ENCODE data around the gene PROS1.

PROS1 gene

GRCh38 chr3:93973131-93974126, at the start of gene PROS1:
Gene PROS1 (minus strand): TSS chr3:93973896. CDS start chr3:93973749, 147 bp downstream.
- peak; percentile 76 for DNase-seq (ENCODE audit: low spot score)

GRCh38 chr3:94020293-94020692, 46.6 kb upstream of the PROS1 start:
- DNase-seq (ENCODE audit: low spot score), result no peak

- DNase-seq (ENCODE audit: low spot score), result no peak
These were observed 46.0 kb upstream of the PROS1 start for GRCh38 chr3:94019659-94020058.

- DNase-seq (ENCODE audit: low spot score), result no peak
These were observed 41.3 kb upstream of the PROS1 start for GRCh38 chr3:94015025-94015424.

- DNase-seq (ENCODE audit: low spot score), result no peak
These were observed 38.5 kb upstream of the PROS1 start for GRCh38 chr3:94012185-94012584.

- DNase-seq (ENCODE audit: low spot score), result no peak
These were observed 37.6 kb upstream of the PROS1 start for GRCh38 chr3:94011233-94011711.

- no peak for DNase-seq (ENCODE audit: low spot score)
These were observed 35.9 kb upstream of the PROS1 start for GRCh38 chr3:94009608-94010007.

GRCh38 chr3:94008253-94008652, 34.6 kb upstream of the PROS1 start:
- DNase-seq (ENCODE audit: low spot score), result no peak

GRCh38 chr3:94004301-94004910, 30.7 kb upstream of the PROS1 start:
- DNase-seq (ENCODE audit: low spot score), result peak; percentile 64

- DNase-seq (ENCODE audit: low spot score), result no peak
These were observed 28.3 kb upstream of the PROS1 start for GRCh38 chr3:94001827-94002495.

- no peak for DNase-seq (ENCODE audit: low spot score)
These were observed 27.5 kb upstream of the PROS1 start for GRCh38 chr3:94001191-94001590.

GRCh38 chr3:93994056-93994455, 20.4 kb upstream of the PROS1 start:
- no peak for DNase-seq (ENCODE audit: low spot score)

GRCh38 chr3:93992207-93992606, 18.5 kb upstream of the PROS1 start:
- DNase-seq (ENCODE audit: low spot score), result no peak

GRCh38 chr3:93991631-93992030, 17.9 kb upstream of the PROS1 start:
- DNase-seq (ENCODE audit: low spot score), result no peak

GRCh38 chr3:93989241-93989640, 15.5 kb upstream of the PROS1 start:
- DNase-seq (ENCODE audit: low spot score), result no peak

GRCh38 chr3:93988764-93989163, 15.1 kb upstream of the PROS1 start:
- no peak for DNase-seq (ENCODE audit: low spot score)

GRCh38 chr3:93988283-93988682, 14.6 kb upstream of the PROS1 start:
- no peak for DNase-seq (ENCODE audit: low spot score)

- DNase-seq (ENCODE audit: low spot score), result no peak
These were observed 10.9 kb upstream of the PROS1 start for GRCh38 chr3:93984618-93985017.

- DNase-seq (ENCODE audit: low spot score), result no peak
These were observed 9.7 kb upstream of the PROS1 start for GRCh38 chr3:93983408-93983807.

- DNase-seq (ENCODE audit: low spot score), result no peak
These were observed 8.0 kb upstream of the PROS1 start for GRCh38 chr3:93981649-93982048.

- peak; percentile 99 for DNase-seq (ENCODE audit: low spot score)
These were observed 6.4 kb upstream of the PROS1 start, which contains the start of gene ARL13B for GRCh38 chr3:93979850-93980676. Gene ARL13B (plus strand): TSS chr3:93980155. CDS start chr3:93980424, 269 bp downstream.

Data from cerebellar cortex (tissue), 1 donor.